Heart right ventricle (tissue), 16 donors: ENCODE results near the gene CCDC175. TPM values are rescaled to one million over a fixed set of nuclear protein-coding genes. Genes with fewer than 3 reads are reported as not detected.

Experiments
- ATAC-seq, 8 donors: fragments of 200-7000 bp; cut with Tn5 transposase; one replicate each; pipeline ENCODE4 v1.9.1; 2020; ENCODE audit warnings: mild to moderate bottlenecking in 8 of 8, moderate library complexity in 8 of 8, moderate number of reproducible peaks in 1 of 8
- DNase-seq, 2 donors: peaks; one replicate each; pipeline ENCODE4 v3.0.0-alpha.2; 2020
- H3K27ac ChIP-seq, 10 donors: fragments of 200-600 bp; sonication (generic) in 2 of 10; one replicate each; pipeline versions ENCODE4 v1.5.0 to v1.8.0; 2020 to 2022; ENCODE audit warnings: mild to moderate bottlenecking in 3 of 10
- H3K27me3 ChIP-seq, 7 donors: fragments of 200-600 bp; one replicate each; pipeline ENCODE4 v1.8.0; 2021 to 2022; ENCODE audit warnings: mild to moderate bottlenecking in 2 of 7
- H3K36me3 ChIP-seq, 9 donors: fragments of 200-600 bp; sonication (generic) in 1 of 9; one replicate each; pipeline versions ENCODE4 v1.5.0 to v1.8.0; 2020 to 2022; ENCODE audit warnings: mild to moderate bottlenecking in 2 of 9
- H3K4me1 ChIP-seq, 9 donors: fragments of 200-600 bp; sonication (generic) in 1 of 9; one replicate each; pipeline versions ENCODE4 v1.5.0 to v1.8.0; 2020 to 2022; ENCODE audit warnings: mild to moderate bottlenecking in 4 of 9
- H3K4me3 ChIP-seq, 10 donors: fragments of 200-600 bp; sonication (generic) in 2 of 10; one replicate each; pipeline versions ENCODE4 v1.5.0 to v1.8.0; 2020 to 2022; ENCODE audit warnings: mild to moderate bottlenecking in 7 of 10, moderate library complexity in 2 of 10
- H3K9me3 ChIP-seq, 11 donors: fragments of 200-600 bp in 10 of 11; sonication (generic) in 2 of 11; one replicate each; pipeline versions ENCODE4 v1.5.0 to v1.8.0; 2013 to 2022; ENCODE audit warnings: mild to moderate bottlenecking in 2 of 11, control low read depth in 1 of 11, moderate library complexity in 1 of 11
- WGBS, 2 donors: extraction: QIAGEN DNeasy Blood & Tissue Kit; methylation state at CpG; one replicate each; pipeline ENCODE4 v1.1.7; 2013; ENCODE audit warnings: inconsistent platforms in 1 of 2; 5-methylcytosine and 5-hydroxymethylcytosine counted together
- intact Hi-C, 10 donors: fragments of 100-400 bp; cut with DNase I; formaldehyde crosslinking; loops; one replicate each; pipeline versions ENCODE4 v1.11.1 to v1.14.2; 2022
- long read RNA-seq, 3 donors: library from polyadenylated mRNA; unstranded; transcript quantifications; one replicate each; pipeline ENCODE4 v2.0.0, GENCODE V29; 2020 to 2021
- polyA plus RNA-seq, 2 donors: library from polyadenylated mRNA; stranded (reverse); fragments of 200-250 nt; gene quantifications; one replicate each; pipeline ENCODE4 v1.2.3, GENCODE V29; 2013
- total RNA-seq, 10 donors: library from RNA; stranded (reverse); fragmentation: NEBNext Ultra II Directional in 3 of 10; extraction: Animal tissue kit (Norgen Biotek cat#: 25700) in 3 of 10; gene quantifications; one replicate each; pipeline versions ENCODE4 v1.2.1 to v1.2.4, GENCODE V29; 2021 to 2023
- TF ChIP-seq, protein P1 (sequence below), 9 donors: fragments of 200-600 bp; sonication (generic) in 2 of 9; IDR thresholded peaks; one replicate each; pipeline versions ENCODE4 v1.5.0 to v1.8.0; 2021 to 2022; ENCODE audit warnings: antibody characterized with exemption in 9 of 9, mild to moderate bottlenecking in 5 of 9, moderate library complexity in 1 of 9
- donor health status: Arrhythmogenic right ventricular cardiomyopathy.
- donor health status: ischemic (EF 13 %, LVEDD 7.1; RV severe dilation, severe dysfunction).
- donor health status: healthy with polysubstance abuse.
- donor health status: DM: no; HTN: yes; CAD: no.
- donor health status: DM: no; HTN: no; CAD: no.
- donor health status: ischemic (EF 25% LVEDD 6.9; RV normal size, moderate dysfunction).
- donor health status: ischemic (EF 25% LVEDD 5.7; RV mildly dilated, moderate dysfunction).
- donor health status: healthy.
- donor health status: DM: yes; HTN: yes; CAD: no.
- donor health status: Ischemic cardiomyopathy.
- donor health status: ischemic (EF 35%, LVEDD 5.7; RV mildly dilated, moderate dysfunction).
- donor health status: nonischemic (EF 11% LVEDD 7.7; RV severe dilation, severe dysfunction).
- donor health status: DM: yes; HTN: yes; CAD: no.
- donor health status: PGD.
- donor health status: ischemic (EF 29% LVEDD 5.4; RV normal size, mild dysfunction).
- donor health status: nonischemic (EF 23%, LVEDD 6.1; RV moderate dilation, normal function).

Gene CCDC175
- not detected for total RNA-seq
- polyA plus RNA-seq, result not detected
- long read RNA-seq, donor 1, result 0 reads
- long read RNA-seq, donor 2, result 0 reads
- long read RNA-seq, donor 3, result 0 reads

DNA sequence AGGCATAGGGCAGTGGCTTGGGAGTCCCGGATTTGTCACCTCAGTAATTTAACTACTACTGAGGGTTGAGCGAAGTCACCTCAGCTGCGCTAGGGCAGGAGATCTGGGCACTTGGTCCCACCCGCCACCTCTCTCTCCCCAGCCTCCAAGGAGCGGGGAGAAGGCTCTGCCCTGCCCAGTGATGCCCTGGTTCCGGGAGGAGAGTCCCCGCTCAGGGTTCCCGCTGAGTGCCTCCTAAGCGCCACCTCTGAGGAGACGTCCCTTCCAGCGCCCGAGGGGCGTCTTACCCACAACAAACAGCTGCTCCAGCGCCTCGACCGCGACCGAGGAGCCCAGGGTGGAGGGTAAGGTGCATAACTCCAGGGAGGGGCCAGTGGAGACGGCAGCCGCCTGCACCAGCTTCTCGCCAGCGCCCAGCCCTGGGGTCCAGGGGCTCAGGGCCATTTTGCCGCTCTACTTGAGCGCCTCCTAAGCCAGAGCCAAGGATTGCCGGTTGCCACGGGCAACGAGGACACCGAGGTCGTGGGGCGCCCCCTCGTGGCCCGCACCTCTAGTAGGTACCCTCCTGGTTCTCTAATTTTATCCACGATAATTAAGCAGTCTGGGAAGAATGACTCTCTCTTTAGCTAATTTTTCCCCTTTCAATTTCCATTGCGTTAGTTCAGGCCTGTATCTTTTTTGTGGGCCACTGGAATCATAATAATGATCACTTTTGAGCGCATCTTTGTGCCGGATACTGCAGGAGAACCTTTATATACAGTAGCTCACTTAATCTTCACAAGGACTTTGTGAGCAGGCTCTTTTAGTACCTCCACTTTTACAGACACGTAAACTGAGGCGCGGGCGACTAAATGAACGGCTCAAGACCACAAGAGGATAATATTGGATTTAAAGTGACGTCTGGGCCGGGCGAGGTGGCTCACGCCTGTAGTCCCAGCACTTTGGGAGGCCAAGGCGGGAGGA is at the start of gene CCDC175:
TSS of gene CCDC175 (minus strand) at position 481 of the 963 bp plus-strand sequence. CDS start at position 444, 37 bp downstream.
- DNase-seq (peak; percentile 61 to 81), ATAC-seq (peak; percentile 69 to 92 (median 80))
- peaks cover 0 to 45% (median 19%) of the 10 kb centered on the region in 7 donors for H3K27me3 ChIP-seq
- no peak within 1 kb of the TSS for H3K27ac ChIP-seq
- peaks cover 0 to 12% (median 5%) of the 10 kb centered on the region in 9 donors for H3K4me1 ChIP-seq
- H3K36me3 ChIP-seq, result no peaks in the 10 kb centered on the region
- peak within 1 kb of the TSS in 9 of 10 donors; percentile 16 to 54 (median 43) for H3K4me3 ChIP-seq
- WGBS, 2 donors, result 18 to 20% methylated on average over 46 of the region's 46 CpGs
- H3K9me3 ChIP-seq, result no peaks in the 10 kb centered on the region
- intact Hi-C loops, result loop anchor here in 2 of 10 donors (10.0 kb wide), 2 partner anchors 72 to 452 kb away; no protein-coding TSS in a partner anchor
- TF ChIP-seq, protein P1, sequence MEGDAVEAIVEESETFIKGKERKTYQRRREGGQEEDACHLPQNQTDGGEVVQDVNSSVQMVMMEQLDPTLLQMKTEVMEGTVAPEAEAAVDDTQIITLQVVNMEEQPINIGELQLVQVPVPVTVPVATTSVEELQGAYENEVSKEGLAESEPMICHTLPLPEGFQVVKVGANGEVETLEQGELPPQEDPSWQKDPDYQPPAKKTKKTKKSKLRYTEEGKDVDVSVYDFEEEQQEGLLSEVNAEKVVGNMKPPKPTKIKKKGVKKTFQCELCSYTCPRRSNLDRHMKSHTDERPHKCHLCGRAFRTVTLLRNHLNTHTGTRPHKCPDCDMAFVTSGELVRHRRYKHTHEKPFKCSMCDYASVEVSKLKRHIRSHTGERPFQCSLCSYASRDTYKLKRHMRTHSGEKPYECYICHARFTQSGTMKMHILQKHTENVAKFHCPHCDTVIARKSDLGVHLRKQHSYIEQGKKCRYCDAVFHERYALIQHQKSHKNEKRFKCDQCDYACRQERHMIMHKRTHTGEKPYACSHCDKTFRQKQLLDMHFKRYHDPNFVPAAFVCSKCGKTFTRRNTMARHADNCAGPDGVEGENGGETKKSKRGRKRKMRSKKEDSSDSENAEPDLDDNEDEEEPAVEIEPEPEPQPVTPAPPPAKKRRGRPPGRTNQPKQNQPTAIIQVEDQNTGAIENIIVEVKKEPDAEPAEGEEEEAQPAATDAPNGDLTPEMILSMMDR (IDR thresholded peaks at IDR 0.05), result peak; percentile 31 to 71 (median 63)

DNA sequence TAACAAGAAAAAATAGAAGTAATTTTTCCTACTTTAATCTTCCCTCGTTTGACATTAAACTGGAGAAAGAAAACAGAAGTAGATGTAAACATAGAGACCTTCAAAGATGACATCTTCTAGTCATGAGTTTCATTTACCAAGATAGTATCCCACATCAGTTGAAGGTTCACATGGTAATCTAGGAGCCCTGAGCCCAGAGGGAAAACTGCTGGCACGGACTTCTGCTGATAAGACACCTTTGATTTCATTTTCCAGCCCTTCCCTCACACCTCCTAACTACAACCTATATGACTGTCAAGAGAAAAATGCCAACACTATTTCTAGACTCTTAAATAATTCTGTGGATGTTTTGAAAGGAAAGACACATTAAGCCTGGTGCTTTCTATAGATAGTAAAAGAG is 46.0 kb upstream of the CCDC175 start:
- Histone ChIP-seq H3K4me1 (no peaks in the 10 kb centered on the region), H3K9me3 (no peaks in the 10 kb centered on the region), H3K36me3 (no peaks in the 10 kb centered on the region), H3K27me3 (peaks cover 0 to 14% (median 0%) of the 10 kb centered on the region in 7 donors), H3K4me3 (no peak overlapping the region), H3K27ac (no peak overlapping the region)
- TF ChIP-seq, protein P1 (IDR thresholded peaks at IDR 0.05), result no peak
- intact Hi-C loops, result no loop called here
- no peak for DNase-seq
- ATAC-seq, result no peak
- WGBS, 2 donors, result 25 to 30% methylated on average over 2 of the region's 2 CpGs

DNA sequence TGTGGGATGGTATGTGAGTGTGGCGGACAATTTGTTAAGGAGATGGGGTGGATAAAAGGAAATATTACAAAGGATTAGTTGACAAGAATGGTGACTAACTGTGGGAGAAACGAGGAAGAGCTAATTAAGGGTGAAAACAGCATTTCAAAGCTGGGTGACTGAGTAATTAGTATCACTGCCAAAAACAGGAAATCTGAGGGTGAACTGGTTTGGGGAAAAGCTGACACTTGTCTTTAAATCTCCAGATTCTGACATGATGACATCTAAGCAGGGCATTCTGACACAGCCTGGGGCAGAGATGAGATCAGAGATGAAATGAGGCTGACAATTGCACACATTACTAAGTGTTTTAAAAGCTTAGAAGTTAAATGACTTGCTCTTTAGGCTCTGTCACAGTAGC is 42.4 kb upstream of the CCDC175 start:
- intact Hi-C loops, result no loop called here
- 53 to 56% methylated on average over 2 of the region's 2 CpGs for WGBS, 2 donors
- Histone ChIP-seq H3K4me3 (no peak overlapping the region), H3K27ac (no peak overlapping the region), H3K9me3 (peaks cover 0 to 7% (median 0%) of the 10 kb centered on the region in 11 donors), H3K27me3 (no peaks in the 10 kb centered on the region), H3K4me1 (no peaks in the 10 kb centered on the region), H3K36me3 (no peaks in the 10 kb centered on the region)
- TF ChIP-seq, protein P1 (IDR thresholded peaks at IDR 0.05), result no peak
- DNase-seq (no peak), ATAC-seq (no peak)

DNA sequence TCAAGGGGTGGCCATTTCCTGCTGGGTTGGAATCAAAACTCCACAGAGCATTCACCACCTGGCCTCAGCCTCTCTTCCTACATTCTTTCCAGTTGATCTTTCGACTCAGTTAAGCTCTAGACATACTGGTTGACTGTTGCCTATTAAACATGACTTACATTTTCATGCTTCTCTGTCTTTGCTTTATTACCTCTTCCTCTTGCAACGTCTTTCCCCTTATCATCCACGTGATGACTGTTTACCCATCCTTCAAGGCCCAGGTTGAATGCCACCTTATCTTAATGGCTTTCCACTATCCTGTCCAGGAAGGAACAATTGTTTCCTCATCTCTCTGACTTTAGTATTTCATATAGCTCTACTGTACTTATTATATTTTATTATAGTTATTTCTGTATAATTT is 24.4 kb upstream of the CCDC175 start:
- no peaks in the 10 kb centered on the region for H3K9me3 ChIP-seq
- no peak overlapping the region for H3K27ac ChIP-seq
- no peaks in the 10 kb centered on the region for H3K27me3 ChIP-seq
- intact Hi-C loops, result no loop called here
- WGBS, 2 donors, result 49 to 51% methylated on average over 3 of the region's 3 CpGs
- no peak overlapping the region for H3K4me3 ChIP-seq
- TF ChIP-seq, protein P1 (IDR thresholded peaks at IDR 0.05), result no peak
- DNase-seq (no peak), ATAC-seq (no peak)
- H3K36me3 ChIP-seq, result no peaks in the 10 kb centered on the region
- no peaks in the 10 kb centered on the region for H3K4me1 ChIP-seq
